Stimulated activated memory B cell treated with anti-CD40 and anti-IgM and Interleukin-4, amounts not matched to agents 10 μg/mL and 1 μg/mL and 100 μg/mL, for 72 hours (primary cell): ENCODE measurements around the gene BRIX1.
"Not testable (repeated sequence)": the region's sequence is repeated elsewhere in the genome, so short reads cannot be mapped to it uniquely, and the experiment has no call there.

ENCODE experiments used
- ATAC-seq: fragments of 150-1000 bp; cut with Tn5 transposase; 2 replicates; pipeline ENCODE4 v1.10.0; 2021
- H3K27ac Mint-ChIP-seq: one replicate; pipeline ENCODE4 v1.8.0; 2022; ENCODE audit warnings: mild to moderate bottlenecking, mixed read lengths
- H3K27me3 Mint-ChIP-seq: one replicate; pipeline ENCODE4 v1.8.0; 2022; ENCODE audit warnings: mixed read lengths
- H3K36me3 Mint-ChIP-seq: one replicate; pipeline ENCODE4 v1.8.0; 2022; ENCODE audit warnings: mixed read lengths
- H3K4me1 Mint-ChIP-seq: one replicate; pipeline ENCODE4 v1.8.0; 2022; ENCODE audit warnings: mixed read lengths
- H3K4me3 Mint-ChIP-seq: one replicate; pipeline ENCODE4 v1.8.0; 2022; ENCODE audit warnings: mild to moderate bottlenecking, moderate library complexity, mixed read lengths
- H3K9me3 Mint-ChIP-seq: one replicate; pipeline ENCODE4 v1.8.0; 2022; ENCODE audit warnings: mixed read lengths

The BRIX1 gene

GRCh38 chr5:34971655-34972054 is 56.1 kb downstream of the BRIX1 start:
- not testable (repeated sequence) for H3K9me3 Mint-ChIP-seq, H3K4me1 Mint-ChIP-seq, H3K4me3 Mint-ChIP-seq, H3K27me3 Mint-ChIP-seq, H3K27ac Mint-ChIP-seq, ATAC-seq
- H3K36me3 Mint-ChIP-seq: peaks cover 19% of the 10 kb centered on the region
